Osteoblast (primary cell): ENCODE measurements around the gene ANKRD55. TPM values are rescaled to one million over a fixed set of nuclear protein-coding genes. Genes with fewer than 3 reads are reported as not detected.
A peak's percentile ranks its signal among the peaks of the same experiment; 100 is the strongest.

Experiments used
- DNase-seq: peaks from one replicate; pipeline ENCODE4 v3.0.0; 2011; ENCODE audit warnings: low spot score, mixed read lengths; ENCODE audit not compliant: insufficient read length; ENCODE audit errors: missing footprints
- H2AFZ ChIP-seq: 2 replicates; pipeline ENCODE4 v1.6.0; 2011; ENCODE audit warnings: mild to moderate bottlenecking, low read length
- H3K27ac ChIP-seq: 2 replicates; pipeline ENCODE4 v1.5.1; 2011; ENCODE audit warnings: mild to moderate bottlenecking, low read depth, low read length, moderate library complexity
- H3K27me3 ChIP-seq: 2 replicates; pipeline ENCODE4 v1.6.0; 2012; ENCODE audit warnings: mild to moderate bottlenecking, control low read depth, inconsistent platforms, low read length, moderate library complexity; ENCODE audit not compliant: insufficient read depth
- H3K36me3 ChIP-seq: 2 replicates; pipeline ENCODE4 v1.5.1; 2011; ENCODE audit warnings: mild to moderate bottlenecking, low read length, control low read depth, moderate library complexity; ENCODE audit not compliant: insufficient read depth
- H3K4me1 ChIP-seq: 2 replicates; pipeline ENCODE4 v1.5.1; 2011; ENCODE audit warnings: mild to moderate bottlenecking, low read length, control low read depth, moderate library complexity; ENCODE audit not compliant: insufficient read depth
- H3K4me2 ChIP-seq: 2 replicates; pipeline ENCODE4 v1.6.0; 2011; ENCODE audit warnings: mild to moderate bottlenecking, low read length; ENCODE audit not compliant: insufficient read depth
- H3K4me3 ChIP-seq: fragments of 200-600 bp; sonication (generic); 3 replicates; pipeline ENCODE4 v1.5.1; 2012; ENCODE audit warnings: mild to moderate bottlenecking, low read length, inconsistent platforms; ENCODE audit not compliant: insufficient read depth
- H3K79me2 ChIP-seq: 2 replicates; pipeline ENCODE4 v1.6.0; 2012; ENCODE audit warnings: mild to moderate bottlenecking, low read length, control low read depth, inconsistent platforms; ENCODE audit not compliant: insufficient read depth
- H3K9me3 ChIP-seq: 2 replicates; pipeline ENCODE4 v1.5.1; 2011; ENCODE audit warnings: low read depth, low read length, control low read depth
- H4K20me1 ChIP-seq: 2 replicates; pipeline ENCODE4 v1.6.0; 2012; ENCODE audit warnings: mild to moderate bottlenecking, low read length, control low read depth; ENCODE audit not compliant: insufficient read depth
- CTCF ChIP-seq: IDR thresholded peaks from 2 replicates; pipeline ENCODE4 v1.5.1; 2011; ENCODE audit warnings: mild to moderate bottlenecking, low read depth, low read length, moderate library complexity; ENCODE audit errors: extremely low read depth
- total RNA-seq: library from RNA; depleted of rRNA; stranded (reverse); fragments of >200 nt; gene quantifications from 2 replicates; pipeline ENCODE4 v1.2.3, GENCODE V29; 2012

Gene ANKRD55
- total RNA-seq, 1 donor = not detected

- Histone ChIP-seq H3K27ac (no peak overlapping the region), H3K4me1 (peaks cover 26% of the 10 kb centered on the region), H3K27me3 (no peaks in the 10 kb centered on the region), H3K4me2 (no peak overlapping the region), H3K4me3 (no peak overlapping the region), H3K79me2 (no peaks in the 10 kb centered on the region), H3K36me3 (no peaks in the 10 kb centered on the region), H2AFZ (no peak overlapping the region), H4K20me1 (no peaks in the 10 kb centered on the region), H3K9me3 (no peaks in the 10 kb centered on the region)
- DNase-seq = no peak
- no peak for TF ChIP-seq CTCF
Measured at GRCh38 chr5:56178823-56179222, 54.3 kb downstream of the ANKRD55 start.

- Histone ChIP-seq H3K27ac (no peak overlapping the region), H2AFZ (no peak overlapping the region), H4K20me1 (no peaks in the 10 kb centered on the region), H3K36me3 (no peaks in the 10 kb centered on the region), H3K9me3 (no peaks in the 10 kb centered on the region), H3K4me2 (no peak overlapping the region), H3K4me3 (no peak overlapping the region), H3K4me1 (peaks cover 24% of the 10 kb centered on the region), H3K79me2 (no peaks in the 10 kb centered on the region), H3K27me3 (no peaks in the 10 kb centered on the region)
- no peak for DNase-seq
- TF ChIP-seq CTCF = no peak
Measured at GRCh38 chr5:56176871-56177533, 56.1 kb downstream of the ANKRD55 start.

GRCh38 chr5:56176155-56176798 is 56.9 kb downstream of the ANKRD55 start:
- no peak for DNase-seq
- H3K79me2 ChIP-seq = no peaks in the 10 kb centered on the region
- H3K9me3 ChIP-seq = no peaks in the 10 kb centered on the region
- no peak overlapping the region for H3K27ac ChIP-seq
- H2AFZ ChIP-seq = no peak overlapping the region
- no peaks in the 10 kb centered on the region for H3K36me3 ChIP-seq
- peak overlapping the region; percentile 59 for H3K4me2 ChIP-seq
- H3K4me1 ChIP-seq = peaks cover 27% of the 10 kb centered on the region
- TF ChIP-seq CTCF = no peak
- no peaks in the 10 kb centered on the region for H3K27me3 ChIP-seq
- no peaks in the 10 kb centered on the region for H4K20me1 ChIP-seq
- no peak overlapping the region for H3K4me3 ChIP-seq

GRCh38 chr5:56175488-56175887 is 57.6 kb downstream of the ANKRD55 start:
- no peak overlapping the region for H3K27ac ChIP-seq
- no peak overlapping the region for H3K4me3 ChIP-seq

More at GRCh38 chr5:56175488-56175887, 57.6 kb downstream of the ANKRD55 start:
- Histone ChIP-seq H3K9me3 (no peaks in the 10 kb centered on the region), H3K4me1 (peaks cover 35% of the 10 kb centered on the region), H3K27me3 (no peaks in the 10 kb centered on the region), H3K79me2 (no peaks in the 10 kb centered on the region), H3K4me2 (peak overlapping the region; percentile 59), H4K20me1 (no peaks in the 10 kb centered on the region), H3K36me3 (no peaks in the 10 kb centered on the region), H2AFZ (peak overlapping the region; percentile 67)
- no peak for TF ChIP-seq CTCF
- DNase-seq = no peak
